ENCODE measurements around the gene ACP7.

ACP7 gene

DNA sequence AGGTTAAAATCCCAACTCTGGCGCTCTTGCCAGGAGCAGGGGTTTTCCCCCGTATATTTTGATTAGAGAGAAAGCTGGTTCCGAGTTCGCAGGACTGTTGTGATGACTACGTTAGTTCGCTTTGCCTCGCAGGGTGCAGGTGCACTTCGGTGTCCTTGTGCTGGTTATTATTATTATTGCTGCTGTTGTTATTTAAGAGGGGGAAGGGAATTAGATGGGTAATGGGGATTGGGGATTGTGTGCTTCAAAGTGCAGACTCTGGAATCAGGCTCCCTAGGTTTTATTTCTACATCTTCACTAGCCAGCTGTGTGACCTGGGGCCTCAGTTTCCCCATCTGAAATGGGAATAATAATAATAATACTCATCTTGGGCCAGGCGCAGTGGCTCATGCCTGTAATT is 15.2 kb downstream of the ACP7 start:
- no peak overlapping the region for H3K18ac ChIP-seq (ENCODE audit: low read length)
- H2BK5ac ChIP-seq (ENCODE audit: low read depth, low read length, poor library complexity): no peak overlapping the region
- no peak overlapping the region for H2AK5ac ChIP-seq (ENCODE audit: low read length)
- H3K9me3 ChIP-seq (ENCODE audit: insufficient read depth, low read depth, low read length): peaks cover 2% of the 10 kb centered on the region
- no peaks in the 10 kb centered on the region for H3K79me2 ChIP-seq (ENCODE audit: control insufficient read depth, insufficient read depth, low read length, poor library complexity)
- H2AFZ ChIP-seq (ENCODE audit: insufficient read depth, low read length, poor library complexity): no peak overlapping the region
- H3K27me3 ChIP-seq (ENCODE audit: insufficient read depth, low read length): no peaks in the 10 kb centered on the region
- H3K4me1 ChIP-seq (ENCODE audit: control insufficient read depth in 1 of 2, insufficient read depth in 2 of 2, low read length in 2 of 2): no peaks in the 10 kb centered on the region
- H3K27ac ChIP-seq (ENCODE audit: low read depth, low read length): no peak overlapping the region
- no peak overlapping the region for H2BK120ac ChIP-seq (ENCODE audit: insufficient read depth, low read length, poor library complexity)
- no peak overlapping the region for H4K8ac ChIP-seq (ENCODE audit: low read depth, low read length)
- H4K12ac ChIP-seq (ENCODE audit: low read depth, low read length): no peak overlapping the region
- H4K91ac ChIP-seq (ENCODE audit: low read depth, low read length): no peak overlapping the region
- WGBS (ENCODE audit: extremely low coverage, insufficient coverage, insufficient read length): no CpG with 5 or more reads among the region's 9 CpGs
- no peak overlapping the region for H3K4ac ChIP-seq (ENCODE audit: low read depth, low read length)
- no peak overlapping the region for H3K4me3 ChIP-seq (ENCODE audit: low read depth, low read length)
- no peak overlapping the region for H3K23ac ChIP-seq (ENCODE audit: low read length)
- DNase-seq: no peak
- H3K14ac ChIP-seq (ENCODE audit: low read length): no peak overlapping the region
- no peaks in the 10 kb centered on the region for H3K36me3 ChIP-seq (ENCODE audit: control insufficient read depth in 1 of 2, insufficient read depth in 2 of 2, low read length in 2 of 2)
- H3K9ac ChIP-seq (ENCODE audit: low read length): no peak overlapping the region
- no peaks in the 10 kb centered on the region for H3K79me1 ChIP-seq (ENCODE audit: low read length)
- no peak overlapping the region for H2BK12ac ChIP-seq (ENCODE audit: low read length)
- H3K4me2 ChIP-seq (ENCODE audit: low read length): no peak overlapping the region

DNA sequence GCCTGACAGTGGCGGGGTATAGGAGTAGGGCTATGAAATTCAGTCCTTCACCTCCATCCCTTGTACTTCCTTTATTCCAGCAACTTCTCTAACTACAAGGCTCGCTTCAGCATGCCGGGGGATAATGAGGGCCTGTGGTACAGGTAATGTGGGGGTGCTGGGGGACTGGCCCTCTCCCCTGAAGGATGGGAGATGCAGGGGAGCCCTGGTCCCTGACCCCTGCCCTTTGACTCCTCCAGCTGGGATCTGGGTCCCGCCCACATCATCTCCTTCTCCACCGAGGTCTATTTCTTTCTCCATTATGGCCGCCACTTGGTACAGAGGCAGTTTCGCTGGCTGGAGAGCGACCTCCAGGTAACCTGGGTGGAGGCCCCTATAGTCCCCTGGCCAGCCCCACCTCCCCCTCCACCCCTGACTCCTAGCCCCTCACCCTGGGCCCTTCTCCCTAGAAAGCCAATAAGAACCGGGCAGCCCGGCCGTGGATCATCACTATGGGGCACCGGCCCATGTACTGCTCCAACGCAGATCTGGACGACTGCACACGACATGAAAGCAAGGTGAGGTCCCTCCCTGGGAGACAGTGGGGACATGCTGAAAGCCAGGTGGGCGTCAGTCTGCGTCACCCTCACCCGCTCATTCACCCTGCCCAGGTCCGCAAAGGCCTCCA is 16.5 kb downstream of the ACP7 start:
- Histone ChIP-seq H3K79me1 (ENCODE audit: low read length) (no peaks in the 10 kb centered on the region), H3K4me1 (ENCODE audit: control insufficient read depth in 1 of 2, insufficient read depth in 2 of 2, low read length in 2 of 2) (no peaks in the 10 kb centered on the region)
- WGBS (ENCODE audit: extremely low coverage, insufficient coverage, insufficient read length): no CpG with 5 or more reads among the region's 19 CpGs

DNA sequence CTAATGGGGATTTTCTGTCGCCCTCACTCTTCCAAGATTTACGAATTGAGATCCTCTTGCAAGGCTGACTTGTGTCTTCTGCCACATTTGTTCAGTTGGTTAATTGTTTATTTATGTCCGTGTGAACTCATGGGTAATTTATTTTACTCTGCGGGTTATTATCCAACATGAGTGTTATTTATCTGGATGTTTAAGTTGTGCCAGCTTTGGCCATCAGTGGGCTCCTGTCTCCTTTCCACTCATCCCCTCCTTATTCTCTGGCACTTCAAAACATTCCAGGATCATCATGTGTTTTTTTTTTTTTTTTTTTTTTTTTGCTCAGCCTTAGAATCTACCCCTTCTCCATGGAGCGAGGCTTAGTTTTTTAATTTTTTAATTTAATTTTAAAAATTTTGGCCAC is 19.0 kb downstream of the ACP7 start:
- no peak overlapping the region for H3K4me3 ChIP-seq (ENCODE audit: low read depth, low read length)
- no peaks in the 10 kb centered on the region for H3K27me3 ChIP-seq (ENCODE audit: insufficient read depth, low read length)
- WGBS (ENCODE audit: extremely low coverage, insufficient coverage, insufficient read length): no CpG with 5 or more reads among the region's 5 CpGs
- H3K4me2 ChIP-seq (ENCODE audit: low read length): no peak overlapping the region
- H2BK5ac ChIP-seq (ENCODE audit: low read depth, low read length, poor library complexity): no peak overlapping the region
- H3K36me3 ChIP-seq (ENCODE audit: control insufficient read depth in 1 of 2, insufficient read depth in 2 of 2, low read length in 2 of 2): no peaks in the 10 kb centered on the region
- no peak overlapping the region for H2AFZ ChIP-seq (ENCODE audit: insufficient read depth, low read length, poor library complexity)
- no peaks in the 10 kb centered on the region for H3K79me1 ChIP-seq (ENCODE audit: low read length)
- H2AK5ac ChIP-seq (ENCODE audit: low read length): no peak overlapping the region
- no peak overlapping the region for H3K14ac ChIP-seq (ENCODE audit: low read length)
- no peak overlapping the region for H2BK120ac ChIP-seq (ENCODE audit: insufficient read depth, low read length, poor library complexity)
- no peak overlapping the region for H3K27ac ChIP-seq (ENCODE audit: low read depth, low read length)
- DNase-seq: no peak
- H2BK12ac ChIP-seq (ENCODE audit: low read length): no peak overlapping the region
- no peaks in the 10 kb centered on the region for H3K4me1 ChIP-seq (ENCODE audit: control insufficient read depth in 1 of 2, insufficient read depth in 2 of 2, low read length in 2 of 2)
- no peak overlapping the region for H4K8ac ChIP-seq (ENCODE audit: low read depth, low read length)
- no peak overlapping the region for H3K9ac ChIP-seq (ENCODE audit: low read length)
- H3K4ac ChIP-seq (ENCODE audit: low read depth, low read length): no peak overlapping the region
- no peak overlapping the region for H4K12ac ChIP-seq (ENCODE audit: low read depth, low read length)
- peaks cover 2% of the 10 kb centered on the region for H3K9me3 ChIP-seq (ENCODE audit: insufficient read depth, low read depth, low read length)
- H3K18ac ChIP-seq (ENCODE audit: low read length): no peak overlapping the region
- H4K91ac ChIP-seq (ENCODE audit: low read depth, low read length): no peak overlapping the region
- no peak overlapping the region for H3K23ac ChIP-seq (ENCODE audit: low read length)
- H3K79me2 ChIP-seq (ENCODE audit: control insufficient read depth, insufficient read depth, low read length, poor library complexity): no peaks in the 10 kb centered on the region

More for the DNA sequence above, 16.5 kb downstream of the ACP7 start:
- DNase-seq: no peak
- no peak overlapping the region for H3K18ac ChIP-seq (ENCODE audit: low read length)
- H3K27me3 ChIP-seq (ENCODE audit: insufficient read depth, low read length): no peaks in the 10 kb centered on the region
- H2BK120ac ChIP-seq (ENCODE audit: insufficient read depth, low read length, poor library complexity): no peak overlapping the region
- H4K8ac ChIP-seq (ENCODE audit: low read depth, low read length): no peak overlapping the region
- no peaks in the 10 kb centered on the region for H3K79me2 ChIP-seq (ENCODE audit: control insufficient read depth, insufficient read depth, low read length, poor library complexity)
- no peak overlapping the region for H2BK12ac ChIP-seq (ENCODE audit: low read length)
- H2AFZ ChIP-seq (ENCODE audit: insufficient read depth, low read length, poor library complexity): no peak overlapping the region
- peaks cover 2% of the 10 kb centered on the region for H3K9me3 ChIP-seq (ENCODE audit: insufficient read depth, low read depth, low read length)
- no peak overlapping the region for H3K4me2 ChIP-seq (ENCODE audit: low read length)
- H4K12ac ChIP-seq (ENCODE audit: low read depth, low read length): no peak overlapping the region
- no peak overlapping the region for H3K27ac ChIP-seq (ENCODE audit: low read depth, low read length)
- no peak overlapping the region for H3K4ac ChIP-seq (ENCODE audit: low read depth, low read length)
- H4K91ac ChIP-seq (ENCODE audit: low read depth, low read length): no peak overlapping the region
- H3K9ac ChIP-seq (ENCODE audit: low read length): no peak overlapping the region
- H3K4me3 ChIP-seq (ENCODE audit: low read depth, low read length): no peak overlapping the region
- H3K14ac ChIP-seq (ENCODE audit: low read length): no peak overlapping the region
- no peak overlapping the region for H2BK5ac ChIP-seq (ENCODE audit: low read depth, low read length, poor library complexity)
- no peak overlapping the region for H3K23ac ChIP-seq (ENCODE audit: low read length)
- no peak overlapping the region for H2AK5ac ChIP-seq (ENCODE audit: low read length)
- no peaks in the 10 kb centered on the region for H3K36me3 ChIP-seq (ENCODE audit: control insufficient read depth in 1 of 2, insufficient read depth in 2 of 2, low read length in 2 of 2)

DNA sequence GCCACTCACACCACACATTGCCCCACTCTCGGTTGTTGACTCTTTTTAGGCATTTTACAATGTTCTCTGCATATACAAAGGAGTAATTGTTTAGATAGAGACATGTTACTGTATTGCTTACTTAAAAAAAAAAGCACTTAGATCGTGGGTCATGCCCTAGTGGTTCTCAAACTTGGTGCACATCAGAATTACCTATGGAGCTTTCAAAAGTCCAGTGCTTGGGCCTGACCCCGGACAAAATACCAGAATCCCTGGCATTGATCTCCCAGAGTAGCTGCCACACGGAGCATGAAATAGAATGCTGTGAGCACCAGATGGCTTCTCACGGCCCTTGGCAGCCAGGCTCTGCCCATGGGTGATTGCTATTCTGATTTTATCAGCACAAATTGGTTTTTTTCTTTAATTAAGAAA is 20.0 kb downstream of the ACP7 start:
- Histone ChIP-seq H4K12ac (ENCODE audit: low read depth, low read length) (no peak overlapping the region), H3K9ac (ENCODE audit: low read length) (no peak overlapping the region), H3K79me2 (ENCODE audit: control insufficient read depth, insufficient read depth, low read length, poor library complexity) (no peaks in the 10 kb centered on the region), H3K27me3 (ENCODE audit: insufficient read depth, low read length) (no peaks in the 10 kb centered on the region), H3K36me3 (ENCODE audit: control insufficient read depth in 1 of 2, insufficient read depth in 2 of 2, low read length in 2 of 2) (no peaks in the 10 kb centered on the region), H3K4me3 (ENCODE audit: low read depth, low read length) (no peak overlapping the region), H4K91ac (ENCODE audit: low read depth, low read length) (no peak overlapping the region), H3K9me3 (ENCODE audit: insufficient read depth, low read depth, low read length) (peaks cover 2% of the 10 kb centered on the region), H3K4ac (ENCODE audit: low read depth, low read length) (no peak overlapping the region), H3K18ac (ENCODE audit: low read length) (no peak overlapping the region), H3K23ac (ENCODE audit: low read length) (no peak overlapping the region), H3K14ac (ENCODE audit: low read length) (no peak overlapping the region), H3K4me2 (ENCODE audit: low read length) (no peak overlapping the region), H2AFZ (ENCODE audit: insufficient read depth, low read length, poor library complexity) (no peak overlapping the region), H3K79me1 (ENCODE audit: low read length) (no peaks in the 10 kb centered on the region), H3K4me1 (ENCODE audit: control insufficient read depth in 1 of 2, insufficient read depth in 2 of 2, low read length in 2 of 2) (no peaks in the 10 kb centered on the region), H3K27ac (ENCODE audit: low read depth, low read length) (no peak overlapping the region), H2BK5ac (ENCODE audit: low read depth, low read length, poor library complexity) (no peak overlapping the region), H2BK120ac (ENCODE audit: insufficient read depth, low read length, poor library complexity) (no peak overlapping the region), H2BK12ac (ENCODE audit: low read length) (no peak overlapping the region), H2AK5ac (ENCODE audit: low read length) (no peak overlapping the region), H4K8ac (ENCODE audit: low read depth, low read length) (no peak overlapping the region)
- no CpG with 5 or more reads among the region's 5 CpGs for WGBS (ENCODE audit: extremely low coverage, insufficient coverage, insufficient read length)
- no peak for DNase-seq
